ENCODE data around the gene SERINC3. TPM values are rescaled to one million over a fixed set of nuclear protein-coding genes. Genes with fewer than 3 reads are reported as not detected.

SERINC3 gene
- total and polyA plus RNA-seq, 7 donors, result 35.6 to 104 (median 89.5) TPM

DNA sequence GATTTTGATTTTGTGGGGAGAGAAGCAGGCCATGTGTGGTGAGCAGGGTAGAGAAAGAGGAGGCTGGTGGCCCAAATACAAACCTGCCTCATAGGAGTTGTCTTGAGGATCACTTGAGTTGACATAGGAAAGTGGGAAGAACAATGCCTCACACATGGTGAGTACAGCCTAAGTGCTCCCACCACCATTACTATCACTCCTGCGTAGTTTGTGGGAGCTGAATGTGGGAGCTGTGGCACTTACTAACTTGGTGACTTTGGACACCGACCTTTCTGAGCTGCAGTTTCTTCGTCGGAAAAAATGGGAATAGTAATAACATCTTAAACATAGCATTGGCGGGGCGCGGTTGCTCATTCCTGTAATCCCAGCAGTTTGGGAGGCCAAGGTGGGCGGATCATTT is 25.5 kb upstream of the SERINC3 start:
- TF ChIP-seq, protein P1, sequence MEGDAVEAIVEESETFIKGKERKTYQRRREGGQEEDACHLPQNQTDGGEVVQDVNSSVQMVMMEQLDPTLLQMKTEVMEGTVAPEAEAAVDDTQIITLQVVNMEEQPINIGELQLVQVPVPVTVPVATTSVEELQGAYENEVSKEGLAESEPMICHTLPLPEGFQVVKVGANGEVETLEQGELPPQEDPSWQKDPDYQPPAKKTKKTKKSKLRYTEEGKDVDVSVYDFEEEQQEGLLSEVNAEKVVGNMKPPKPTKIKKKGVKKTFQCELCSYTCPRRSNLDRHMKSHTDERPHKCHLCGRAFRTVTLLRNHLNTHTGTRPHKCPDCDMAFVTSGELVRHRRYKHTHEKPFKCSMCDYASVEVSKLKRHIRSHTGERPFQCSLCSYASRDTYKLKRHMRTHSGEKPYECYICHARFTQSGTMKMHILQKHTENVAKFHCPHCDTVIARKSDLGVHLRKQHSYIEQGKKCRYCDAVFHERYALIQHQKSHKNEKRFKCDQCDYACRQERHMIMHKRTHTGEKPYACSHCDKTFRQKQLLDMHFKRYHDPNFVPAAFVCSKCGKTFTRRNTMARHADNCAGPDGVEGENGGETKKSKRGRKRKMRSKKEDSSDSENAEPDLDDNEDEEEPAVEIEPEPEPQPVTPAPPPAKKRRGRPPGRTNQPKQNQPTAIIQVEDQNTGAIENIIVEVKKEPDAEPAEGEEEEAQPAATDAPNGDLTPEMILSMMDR (IDR thresholded peaks at IDR 0.05), result no peak
- WGBS, 3 donors, result 94 to 96% (median 95%) methylated on average over 8 of the region's 8 CpGs

DNA sequence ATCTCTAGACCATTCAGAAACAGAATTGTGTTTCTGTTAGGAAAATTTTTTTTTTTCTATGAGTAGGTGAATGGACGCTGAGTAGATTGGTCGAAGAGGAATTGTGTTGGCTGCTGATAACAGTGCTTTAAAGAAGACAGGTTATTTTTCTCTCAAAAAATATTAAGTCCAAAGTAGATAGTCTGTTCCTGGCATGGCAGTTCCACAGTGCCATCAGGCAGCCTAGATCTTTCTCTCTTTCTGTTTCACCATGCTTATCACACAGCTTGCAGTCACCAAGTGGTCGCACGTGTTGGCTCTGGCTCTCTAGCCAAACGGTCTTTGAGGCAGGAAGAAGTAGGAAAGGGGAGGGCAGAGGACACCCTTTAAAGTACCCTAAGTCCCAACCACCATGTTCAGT is 22.4 kb upstream of the SERINC3 start:
- TF ChIP-seq, protein P1 (IDR thresholded peaks at IDR 0.05), result no peak
- ATAC-seq (no peak), DNase-seq (no peak)
- intact Hi-C loops (cut with DNase I), result no loop called here
- Histone ChIP-seq H3K27me3 (ENCODE audit: insufficient read depth in 3 of 3, low read length in 2 of 3) (no peaks in the 10 kb centered on the region), H3K4me3 (no peak overlapping the region), H3K4me1 (peaks cover 18% of the 10 kb centered on the region), H3K27ac (no peak overlapping the region), H3K36me3 (ENCODE audit: insufficient read depth in 1 of 2, low read depth in 1 of 2) (no peaks in the 10 kb centered on the region), H3K9me3 (no peaks in the 10 kb centered on the region)
- WGBS, 3 donors, result 69 to 76% (median 72%) methylated on average over 5 of the region's 5 CpGs

More for the DNA sequence above, 25.5 kb upstream of the SERINC3 start:
- Histone ChIP-seq H3K27ac (no peak overlapping the region), H3K9me3 (no peaks in the 10 kb centered on the region), H3K4me3 (no peak overlapping the region), H3K4me1 (peaks cover 22% of the 10 kb centered on the region), H3K27me3 (ENCODE audit: insufficient read depth in 3 of 3, low read length in 2 of 3) (no peaks in the 10 kb centered on the region), H3K36me3 (ENCODE audit: insufficient read depth in 1 of 2, low read depth in 1 of 2) (no peaks in the 10 kb centered on the region)
- intact Hi-C loops (cut with DNase I), result no loop called here
- DNase-seq (no peak), ATAC-seq (no peak)

DNA sequence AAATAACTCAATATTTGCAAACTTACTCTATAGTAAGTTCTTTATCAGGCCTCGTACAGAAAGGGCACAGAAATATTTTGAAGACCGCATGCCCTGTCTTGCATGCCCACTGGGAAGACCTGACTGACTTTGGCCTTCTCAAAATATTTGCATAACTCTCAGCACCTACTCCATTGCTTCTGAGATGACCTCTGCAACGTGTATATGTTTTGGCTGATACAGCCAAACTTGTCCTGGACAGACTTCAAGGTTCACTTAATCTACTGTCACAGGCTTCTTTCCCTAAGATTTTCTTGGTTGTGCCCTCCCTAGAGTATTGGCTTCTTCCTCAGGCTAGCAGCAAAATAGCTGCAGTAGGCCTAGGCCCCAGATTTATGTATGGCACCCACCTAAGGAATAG is 21.5 kb upstream of the SERINC3 start:
- H3K4me3 ChIP-seq, result no peak overlapping the region
- no peak for DNase-seq
- no peaks in the 10 kb centered on the region for H3K36me3 ChIP-seq (ENCODE audit: insufficient read depth in 1 of 2, low read depth in 1 of 2)
- H3K4me1 ChIP-seq, result peaks cover 16% of the 10 kb centered on the region
- intact Hi-C loops (cut with DNase I), result no loop called here
- no peaks in the 10 kb centered on the region for H3K9me3 ChIP-seq
- TF ChIP-seq, protein P1 (IDR thresholded peaks at IDR 0.05), result no peak
- H3K27ac ChIP-seq, result peak overlapping the region; percentile 30
- 62 to 70% (median 68%) methylated on average over 3 of the region's 3 CpGs for WGBS, 3 donors
- ATAC-seq, result no peak
- H3K27me3 ChIP-seq (ENCODE audit: insufficient read depth in 3 of 3, low read length in 2 of 3), result no peaks in the 10 kb centered on the region

DNA sequence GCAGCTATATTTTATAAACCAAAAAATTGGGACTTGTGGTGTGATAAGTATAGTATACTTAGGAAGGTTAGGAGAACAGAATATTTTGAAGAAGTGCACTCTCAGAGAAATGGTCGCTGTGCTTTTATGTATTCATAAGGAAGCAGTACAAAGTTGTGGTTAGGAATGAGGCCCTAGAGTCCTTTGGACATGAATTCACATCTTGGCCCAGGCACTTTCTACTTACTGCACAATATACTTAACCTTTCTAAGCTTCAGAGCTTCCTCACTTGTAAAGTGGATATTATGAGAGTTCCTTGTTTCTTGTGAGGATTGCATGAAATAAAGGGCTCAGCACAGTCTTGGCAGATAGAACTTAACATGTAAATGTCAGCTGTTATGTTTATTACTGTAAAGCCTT is 21.0 kb upstream of the SERINC3 start:
- 75 to 85% (median 83%) methylated on average over 1 of the region's 1 CpG for WGBS, 3 donors
- TF ChIP-seq, protein P1 (IDR thresholded peaks at IDR 0.05), result no peak

DNA sequence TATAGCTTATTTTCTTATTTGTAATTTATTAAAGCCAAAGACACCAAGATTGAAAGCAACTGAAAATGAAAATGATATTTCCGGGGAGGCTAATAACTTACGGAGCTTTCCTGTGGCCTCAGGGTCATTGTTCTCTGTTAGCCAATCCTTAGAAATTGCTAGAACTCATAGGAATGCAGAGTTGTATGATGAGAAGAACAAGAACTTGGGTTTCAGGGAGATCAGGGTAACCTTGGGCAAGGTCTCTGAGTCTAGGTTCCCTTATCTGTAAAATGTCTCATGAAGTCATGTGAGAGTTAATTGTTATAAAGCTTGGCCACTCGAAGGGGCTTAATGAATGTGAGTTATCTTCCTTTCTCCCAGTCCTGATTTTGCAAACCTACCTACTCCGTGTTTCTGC is 20.1 kb upstream of the SERINC3 start:
- ATAC-seq (no peak), DNase-seq (no peak)
- intact Hi-C loops (cut with DNase I), result no loop called here
- Histone ChIP-seq H3K4me1 (peaks cover 13% of the 10 kb centered on the region), H3K27me3 (ENCODE audit: insufficient read depth in 3 of 3, low read length in 2 of 3) (no peaks in the 10 kb centered on the region), H3K4me3 (no peak overlapping the region), H3K36me3 (ENCODE audit: insufficient read depth in 1 of 2, low read depth in 1 of 2) (no peaks in the 10 kb centered on the region), H3K9me3 (no peaks in the 10 kb centered on the region), H3K27ac (no peak overlapping the region)
- TF ChIP-seq, protein P1 (IDR thresholded peaks at IDR 0.05), result no peak
- WGBS, 3 donors, result 69 to 72% (median 71%) methylated on average over 4 of the region's 4 CpGs

More for the DNA sequence above, 21.0 kb upstream of the SERINC3 start:
- H3K36me3 ChIP-seq (ENCODE audit: insufficient read depth in 1 of 2, low read depth in 1 of 2), result no peaks in the 10 kb centered on the region
- ATAC-seq (no peak), DNase-seq (no peak)
- no peaks in the 10 kb centered on the region for H3K9me3 ChIP-seq
- peaks cover 13% of the 10 kb centered on the region for H3K4me1 ChIP-seq
- H3K27me3 ChIP-seq (ENCODE audit: insufficient read depth in 3 of 3, low read length in 2 of 3), result no peaks in the 10 kb centered on the region
- peak overlapping the region; percentile 30 for H3K27ac ChIP-seq
- H3K4me3 ChIP-seq, result no peak overlapping the region
- intact Hi-C loops (cut with DNase I), result no loop called here

Measured in psoas muscle (tissue), 8 donors.